Measurements from ENCODE around the gene ITGB1BP2. TPM values are rescaled to one million over a fixed set of nuclear protein-coding genes. Genes with fewer than 3 reads are reported as not detected.

Gene ITGB1BP2
- total and polyA plus RNA-seq, 2 of the 13 experiments (the other 11 are each of a cell fraction or from before 2014, with no cell fraction given) = 0.90 to 2.2 TPM

DNA sequence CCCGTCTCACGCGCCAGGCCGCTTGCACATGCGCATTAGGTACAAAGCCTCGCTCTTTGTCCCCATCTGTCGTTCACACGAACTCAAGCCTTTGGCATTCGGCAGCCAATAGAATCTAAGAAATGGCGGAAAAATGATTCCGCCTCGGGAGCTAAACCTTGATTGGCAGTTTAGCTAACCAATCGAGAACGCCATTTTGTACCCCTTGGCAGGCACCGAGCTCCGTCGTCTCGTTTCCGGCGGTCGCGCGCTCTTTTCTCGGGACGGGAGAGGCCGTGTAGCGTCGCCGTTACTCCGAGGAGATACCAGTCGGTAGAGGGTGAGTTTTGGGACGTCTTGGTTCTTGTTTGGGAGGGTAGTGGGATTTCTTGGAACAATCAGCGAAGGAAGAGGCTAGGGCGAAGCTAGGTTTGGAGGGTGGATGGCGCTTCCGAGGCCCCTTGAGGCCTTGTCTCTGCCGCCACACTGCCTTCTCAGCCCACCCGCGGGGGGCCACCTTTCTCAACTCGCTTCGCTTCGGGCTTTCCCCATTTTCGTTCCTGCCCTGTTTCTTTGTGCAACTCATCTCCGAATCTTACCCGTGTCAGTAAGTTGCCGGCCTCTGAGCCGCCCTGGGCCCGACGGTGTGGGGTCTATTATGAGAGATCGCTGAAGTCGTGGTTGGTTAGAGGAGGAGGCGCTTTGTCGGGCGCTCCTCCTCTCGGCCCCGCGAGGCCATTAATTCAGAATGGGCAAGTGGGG, 18.0 kb upstream of the ITGB1BP2 start, which contains the start of gene NONO (continued):
- no peak for TF ChIP-seq RBAK (CRISPR knock-in tag; IDR thresholded peaks at IDR 0.05)
- TF ChIP-seq PRDM10 (CRISPR knock-in tag; IDR thresholded peaks at IDR 0.05; ENCODE audit: low read depth) = no peak
- no peak for TF ChIP-seq NR2F1 (CRISPR knock-in tag; IDR thresholded peaks at IDR 0.05)
- TF ChIP-seq MXI1 (IDR thresholded peaks at IDR 0.05; ENCODE audit: borderline replicate concordance, low read depth, low read length) = no peak; the same call in 2 of the 3 replicates
- TF ChIP-seq ZNF230 (CRISPR knock-in tag; IDR thresholded peaks at IDR 0.05) = no peak
- no peak for TF ChIP-seq ZNF644 (CRISPR knock-in tag; IDR thresholded peaks at IDR 0.05; ENCODE audit: low read depth)
- no peak for TF ChIP-seq SP5 (CRISPR knock-in tag; IDR thresholded peaks at IDR 0.05; ENCODE audit: borderline replicate concordance, low read depth)
- TF ChIP-seq, protein P1, sequence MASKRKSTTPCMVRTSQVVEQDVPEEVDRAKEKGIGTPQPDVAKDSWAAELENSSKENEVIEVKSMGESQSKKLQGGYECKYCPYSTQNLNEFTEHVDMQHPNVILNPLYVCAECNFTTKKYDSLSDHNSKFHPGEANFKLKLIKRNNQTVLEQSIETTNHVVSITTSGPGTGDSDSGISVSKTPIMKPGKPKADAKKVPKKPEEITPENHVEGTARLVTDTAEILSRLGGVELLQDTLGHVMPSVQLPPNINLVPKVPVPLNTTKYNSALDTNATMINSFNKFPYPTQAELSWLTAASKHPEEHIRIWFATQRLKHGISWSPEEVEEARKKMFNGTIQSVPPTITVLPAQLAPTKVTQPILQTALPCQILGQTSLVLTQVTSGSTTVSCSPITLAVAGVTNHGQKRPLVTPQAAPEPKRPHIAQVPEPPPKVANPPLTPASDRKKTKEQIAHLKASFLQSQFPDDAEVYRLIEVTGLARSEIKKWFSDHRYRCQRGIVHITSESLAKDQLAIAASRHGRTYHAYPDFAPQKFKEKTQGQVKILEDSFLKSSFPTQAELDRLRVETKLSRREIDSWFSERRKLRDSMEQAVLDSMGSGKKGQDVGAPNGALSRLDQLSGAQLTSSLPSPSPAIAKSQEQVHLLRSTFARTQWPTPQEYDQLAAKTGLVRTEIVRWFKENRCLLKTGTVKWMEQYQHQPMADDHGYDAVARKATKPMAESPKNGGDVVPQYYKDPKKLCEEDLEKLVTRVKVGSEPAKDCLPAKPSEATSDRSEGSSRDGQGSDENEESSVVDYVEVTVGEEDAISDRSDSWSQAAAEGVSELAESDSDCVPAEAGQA (IDR thresholded peaks at IDR 0.05; ENCODE audit: low read depth) = no peak; the same call in 1 of the 2 replicates
- TF ChIP-seq, protein P1 (CRISPR knock-in tag; IDR thresholded peaks at IDR 0.05; ENCODE audit: borderline replicate concordance) = peak; percentile 39; the same call in 1 of the 2 replicates
- TF ChIP-seq HNRNPLL (IDR thresholded peaks at IDR 0.05; ENCODE audit: low read depth, low read length, poor library complexity, severe bottlenecking) = peak; percentile 6
- peak; percentile 80; the same call in 1 of the 2 replicates for TF ChIP-seq ISX (CRISPR knock-in tag; conservative IDR thresholded peaks at IDR 0.05)
- TF ChIP-seq ARHGAP35 (CRISPR knock-in tag; IDR thresholded peaks at IDR 0.05; ENCODE audit: borderline replicate concordance) = no peak
- TF ChIP-seq ZNF574 (CRISPR knock-in tag; IDR thresholded peaks at IDR 0.05) = peak; percentile 50; the same call in 1 of the 2 replicates
